HG02938 (cell line): ENCODE data around the gene KRT80.
"Not testable (repeated sequence)": the region's sequence is repeated elsewhere in the genome, so short reads cannot be mapped to it uniquely, and the experiment has no call there.

Experiments used
- ATAC-seq: cut with Tn5 transposase; IDR thresholded peaks from one replicate; pipeline ENCODE4 v1.9.1; 2021; ENCODE audit warnings: mild to moderate bottlenecking, moderate library complexity; ENCODE audit not compliant: unreplicated experiment

KRT80 gene

DNA sequence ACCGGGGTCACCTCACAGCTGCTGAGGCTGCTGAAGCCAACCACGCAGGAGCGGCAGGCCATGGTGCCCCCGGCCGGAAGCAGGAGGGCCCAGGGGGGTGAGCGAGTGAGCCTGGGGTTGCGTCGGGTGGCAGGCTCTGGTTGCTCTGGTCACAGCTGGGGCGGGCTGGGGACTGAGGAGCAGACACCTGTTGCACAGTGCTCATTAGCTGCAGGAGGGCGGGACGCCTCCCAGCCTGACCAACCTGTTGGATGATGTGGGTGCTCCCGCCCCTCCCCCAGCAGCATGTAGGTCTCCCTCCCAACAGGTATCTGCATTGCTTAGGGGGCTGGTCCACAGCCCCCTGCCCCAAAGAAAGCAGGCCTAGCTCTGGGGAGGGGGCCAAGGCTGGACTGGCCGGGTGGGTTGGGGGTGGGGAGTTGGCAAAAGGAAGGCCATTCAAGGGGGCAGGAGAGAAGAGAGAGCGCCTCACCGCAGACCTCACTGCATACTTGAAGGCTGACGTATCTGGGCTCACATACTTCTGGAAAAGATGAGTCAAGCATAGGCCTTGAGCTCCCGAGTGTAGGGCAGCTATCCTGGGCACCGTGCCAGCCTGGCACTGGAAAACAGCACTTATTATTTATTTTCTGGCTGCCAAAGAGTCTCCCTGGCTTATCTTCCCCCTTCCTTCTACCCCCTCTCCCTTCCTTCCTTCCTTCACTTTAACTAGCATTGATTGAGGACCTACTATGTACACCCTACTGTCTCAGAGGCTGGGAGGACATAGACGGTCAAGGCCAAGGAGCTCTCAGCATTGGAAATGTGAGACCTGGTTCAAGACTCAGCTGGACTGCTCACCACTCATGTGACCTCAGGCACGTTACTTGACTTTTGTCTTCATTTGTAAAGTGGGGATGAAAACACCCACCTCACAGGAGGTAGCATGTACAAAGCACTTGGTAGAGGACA, at the start of gene KRT80:
Gene KRT80, minus strand, starts transcription at position 174 of the 951 bp plus-strand sequence. Its CDS starts 112 bp downstream, at position 62.
- no peak for ATAC-seq

DNA sequence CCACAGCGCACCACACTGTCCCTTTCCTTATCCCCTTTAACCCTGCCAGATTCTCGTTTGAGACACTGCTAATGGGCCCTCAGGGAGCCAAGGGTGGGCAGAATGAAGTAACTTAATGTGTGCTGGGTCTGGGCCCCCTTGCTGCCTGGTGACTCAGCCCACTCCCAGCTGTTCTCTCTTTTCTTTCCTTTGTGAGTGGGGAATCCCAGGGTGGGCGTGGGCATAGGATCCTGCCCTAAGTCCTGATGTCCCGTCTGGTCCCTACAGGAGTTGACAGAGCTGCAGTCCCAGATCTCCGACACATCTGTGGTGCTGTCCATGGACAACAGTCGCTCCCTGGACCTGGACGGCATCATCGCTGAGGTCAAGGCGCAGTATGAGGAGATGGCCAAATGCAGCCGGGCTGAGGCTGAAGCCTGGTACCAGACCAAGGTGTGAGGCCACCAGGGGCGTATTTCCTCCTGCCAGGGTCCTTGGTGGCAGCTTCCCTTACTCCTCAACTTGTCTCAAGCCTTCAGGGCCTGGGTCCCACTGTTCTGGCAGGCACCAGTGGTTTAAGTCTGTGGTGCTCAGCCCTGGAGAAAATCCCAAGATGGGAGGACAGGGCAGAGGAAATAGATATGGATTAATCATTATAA, 49.5 kb upstream of the KRT80 start:
- ATAC-seq, result no peak

DNA sequence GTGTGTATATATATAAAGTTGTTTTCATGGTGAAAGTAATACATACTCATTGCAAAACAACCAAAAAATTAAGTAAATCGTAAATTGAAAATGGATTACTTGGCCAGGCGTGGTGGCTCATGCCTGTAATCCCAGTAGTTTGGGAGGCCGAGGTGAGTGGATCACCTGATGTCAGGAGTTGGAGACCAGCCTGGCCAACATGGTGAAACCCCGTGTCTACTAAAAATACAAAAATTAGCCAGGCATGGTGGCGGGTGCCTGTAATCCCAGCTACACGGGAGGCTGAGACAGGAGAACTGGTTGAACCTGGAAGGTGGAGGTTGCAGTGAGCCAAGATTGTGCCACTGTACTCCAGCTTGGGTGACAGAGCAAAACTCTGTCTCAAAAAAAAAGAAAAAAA, 48.4 kb upstream of the KRT80 start:
- ATAC-seq, result not testable (repeated sequence)

DNA sequence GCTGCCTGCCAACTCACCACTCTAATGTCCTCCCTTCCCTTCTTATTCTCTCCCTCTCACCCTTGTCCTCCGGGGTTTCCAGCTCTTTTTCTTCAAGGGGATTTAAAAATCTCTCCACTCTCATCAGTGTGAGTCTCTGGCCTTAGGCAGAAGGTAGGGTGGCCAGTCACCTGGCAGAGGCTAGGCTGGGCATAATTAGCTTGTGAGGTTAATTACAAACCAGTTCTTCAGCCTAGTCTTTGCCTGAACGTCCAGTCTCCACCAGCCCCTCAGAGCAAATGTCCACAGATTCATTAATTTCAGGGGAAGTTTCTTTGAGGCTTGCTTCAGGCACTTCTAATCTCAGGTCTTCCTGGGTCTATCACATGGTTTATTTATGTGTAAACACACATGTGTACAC, 48.0 kb upstream of the KRT80 start:
- ATAC-seq, result no peak

DNA sequence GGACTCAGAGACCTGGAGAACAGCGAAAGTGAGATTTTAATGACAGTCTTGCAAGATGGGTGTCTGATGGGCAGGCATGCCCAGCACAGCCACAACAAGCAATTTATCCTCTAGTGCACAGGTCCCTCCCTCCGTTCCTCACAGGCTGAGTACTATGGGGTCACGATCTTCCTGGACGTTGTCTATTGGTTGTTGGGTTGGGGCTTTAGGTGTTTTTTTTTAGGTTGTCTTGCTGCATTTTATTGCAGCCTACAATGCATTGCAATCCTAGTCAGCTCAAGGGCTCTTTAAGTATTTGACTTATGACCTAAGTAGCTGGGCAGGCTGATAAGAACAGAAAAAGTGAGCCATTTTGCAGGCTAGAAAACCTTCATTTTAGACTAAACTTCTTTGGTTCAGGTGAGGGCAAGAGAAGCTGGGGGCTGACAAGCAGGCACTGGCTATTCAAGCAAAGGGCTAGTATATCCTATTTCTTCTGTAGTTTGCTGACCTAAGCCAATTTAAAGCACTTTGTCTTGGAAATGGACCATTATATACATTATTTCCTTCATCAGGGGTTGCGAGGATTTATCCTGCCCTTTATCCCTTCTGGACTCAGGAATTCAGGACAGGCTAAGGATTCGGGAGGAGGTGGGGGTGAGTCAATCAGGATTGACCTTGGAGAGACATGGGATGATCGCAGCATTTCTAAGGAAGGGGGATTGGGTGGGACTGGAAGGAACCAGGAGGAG, 47.3 kb upstream of the KRT80 start:
- ATAC-seq, result no peak

DNA sequence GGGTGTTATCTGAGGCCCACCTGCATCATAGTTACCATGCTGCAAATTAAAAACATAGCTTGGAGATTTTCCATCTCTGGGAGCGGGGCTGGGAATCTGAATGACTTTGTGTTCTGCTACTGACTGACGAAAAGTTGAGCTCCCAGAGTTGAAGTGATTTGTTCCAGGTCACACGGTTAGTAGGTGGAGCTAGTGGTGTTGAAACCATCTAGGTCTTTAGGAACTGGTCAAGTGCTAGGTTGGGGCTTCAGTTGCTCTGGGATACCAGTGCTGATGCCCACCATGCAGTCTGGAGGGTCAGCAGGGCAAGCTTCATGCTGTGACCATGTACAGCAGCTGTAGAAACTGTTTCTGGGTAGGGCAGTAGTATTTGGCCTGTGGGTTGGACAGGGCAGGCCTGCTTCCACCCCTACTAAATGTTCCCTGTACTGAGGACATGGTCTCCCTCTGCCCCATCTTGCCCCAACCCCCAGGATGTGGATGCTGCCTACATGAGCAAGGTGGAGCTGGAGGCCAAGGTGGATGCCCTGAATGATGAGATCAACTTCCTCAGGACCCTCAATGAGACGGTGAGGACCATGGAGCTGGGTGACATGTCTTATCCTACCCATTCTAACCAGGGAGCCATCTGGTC, 46.5 kb upstream of the KRT80 start:
- no peak for ATAC-seq

DNA sequence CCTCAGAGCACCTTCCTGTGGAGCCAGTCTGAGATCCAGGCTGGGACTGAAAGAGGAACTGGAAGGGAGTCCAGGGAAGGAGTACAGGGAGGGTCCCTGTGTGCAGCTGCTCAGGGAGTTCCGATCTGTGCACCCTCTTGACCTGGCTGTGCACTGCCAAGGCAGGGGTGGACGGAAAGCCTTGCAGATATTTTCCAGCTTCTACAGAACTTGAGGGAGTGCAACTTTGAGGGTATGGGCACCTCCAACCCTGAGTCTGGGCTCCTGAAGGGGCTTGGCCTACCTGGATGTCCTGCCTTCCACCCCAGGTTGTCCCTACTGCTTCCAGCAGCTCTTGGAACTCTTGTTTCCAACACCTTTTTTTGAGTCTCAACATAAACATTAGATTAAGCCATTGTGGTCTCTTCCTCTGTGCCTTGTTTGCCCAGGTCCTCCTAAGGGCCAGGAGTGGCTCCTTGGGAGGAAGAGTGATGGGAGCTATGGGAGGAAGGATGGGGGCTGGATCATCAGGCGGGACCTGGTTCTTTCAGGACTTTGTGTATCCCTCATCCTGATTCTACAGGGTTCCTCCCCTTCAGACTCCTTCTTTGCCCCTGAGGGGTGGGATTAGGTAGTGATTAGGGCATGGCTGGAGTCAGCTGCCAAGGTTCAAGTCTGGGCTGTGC, 44.7 kb upstream of the KRT80 start:
- ATAC-seq, result no peak

DNA sequence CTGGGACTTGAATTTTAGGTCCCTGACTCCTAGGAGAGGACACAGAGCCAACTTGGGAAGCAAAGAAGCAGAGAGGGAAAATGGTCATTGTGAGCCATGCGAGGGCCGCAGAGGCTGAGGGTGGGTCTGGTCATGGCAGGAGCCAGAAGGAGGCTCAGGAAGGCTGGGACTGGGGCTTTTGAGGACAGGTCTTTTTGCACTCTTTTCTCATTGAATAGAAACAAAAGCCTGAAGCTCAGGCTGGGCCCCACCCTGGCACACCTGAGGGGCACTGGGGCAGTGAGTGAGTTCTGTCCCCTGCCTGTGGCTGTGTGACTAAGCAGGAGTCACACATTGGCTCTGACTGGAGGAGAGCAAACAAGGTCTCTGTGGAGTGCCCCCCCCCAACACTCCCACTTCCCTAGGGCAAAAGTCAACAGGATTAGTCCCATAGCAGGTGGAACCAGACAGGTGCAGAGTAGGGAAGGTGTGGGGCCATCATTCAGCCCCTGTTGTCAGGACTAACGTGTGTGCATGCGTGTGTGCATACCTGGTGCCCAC, 44.1 kb upstream of the KRT80 start:
- ATAC-seq, result no peak

DNA sequence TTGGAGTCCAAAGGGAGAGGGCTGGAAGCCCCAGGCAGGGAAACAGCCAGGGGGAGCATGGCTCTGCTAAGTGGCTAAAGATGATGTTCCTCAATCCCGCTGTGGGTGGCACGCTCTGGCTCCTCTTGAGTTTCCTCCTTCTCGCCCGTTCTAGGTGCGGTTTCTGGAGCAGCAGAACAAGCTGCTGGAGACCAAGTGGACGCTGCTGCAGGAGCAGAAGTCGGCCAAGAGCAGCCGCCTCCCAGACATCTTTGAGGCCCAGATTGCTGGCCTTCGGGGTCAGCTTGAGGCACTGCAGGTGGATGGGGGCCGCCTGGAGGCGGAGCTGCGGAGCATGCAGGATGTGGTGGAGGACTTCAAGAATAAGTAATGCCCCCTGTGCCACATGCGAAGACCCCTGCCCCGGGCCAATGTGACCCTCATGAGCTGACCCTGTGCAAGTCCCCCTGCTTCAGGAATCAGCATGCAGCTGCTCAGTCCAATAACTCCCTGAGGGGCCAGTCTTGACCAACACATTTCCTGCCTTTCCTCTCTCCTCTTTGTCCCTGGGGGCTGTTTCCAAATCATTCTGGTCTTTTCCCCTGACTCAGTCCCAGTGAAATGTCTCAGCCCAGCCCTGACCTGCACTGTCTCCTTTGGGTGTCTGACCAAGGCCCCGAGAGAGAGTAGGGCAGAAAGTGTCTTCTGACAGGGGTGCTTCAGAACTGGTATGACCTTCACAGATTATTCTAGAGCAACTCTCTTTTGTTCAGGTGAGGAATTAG, 43.4 kb upstream of the KRT80 start:
- ATAC-seq, result no peak

DNA sequence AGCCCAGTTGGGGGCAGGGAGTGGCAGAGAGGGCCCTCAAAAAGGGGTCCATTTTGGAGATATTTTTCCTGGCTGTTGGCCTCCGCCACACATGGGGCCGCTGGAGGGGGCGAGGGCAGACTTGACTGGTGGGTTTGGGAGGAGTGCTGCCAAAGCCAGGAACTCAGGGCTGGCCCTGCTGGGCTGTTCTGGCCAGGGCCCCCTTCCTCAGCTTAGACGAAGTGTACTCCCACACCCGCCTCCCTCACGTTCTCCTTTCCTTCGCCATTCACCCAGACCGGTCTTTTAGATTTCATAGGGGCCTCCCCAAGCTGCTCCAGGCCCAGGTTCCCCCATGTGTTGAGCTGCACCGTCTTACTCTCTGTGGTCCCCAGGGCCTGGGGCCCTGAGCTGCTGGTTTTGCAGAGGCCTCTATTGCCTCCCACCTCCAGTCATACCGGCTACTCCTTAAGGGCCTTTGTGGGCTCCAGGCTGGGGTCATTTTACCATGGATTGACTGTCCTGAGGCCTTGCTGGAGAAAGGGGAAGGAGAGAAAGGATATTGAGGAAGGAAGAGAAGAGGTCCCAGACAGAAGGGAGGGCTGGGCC, 42.5 kb upstream of the KRT80 start:
- no peak for ATAC-seq

DNA sequence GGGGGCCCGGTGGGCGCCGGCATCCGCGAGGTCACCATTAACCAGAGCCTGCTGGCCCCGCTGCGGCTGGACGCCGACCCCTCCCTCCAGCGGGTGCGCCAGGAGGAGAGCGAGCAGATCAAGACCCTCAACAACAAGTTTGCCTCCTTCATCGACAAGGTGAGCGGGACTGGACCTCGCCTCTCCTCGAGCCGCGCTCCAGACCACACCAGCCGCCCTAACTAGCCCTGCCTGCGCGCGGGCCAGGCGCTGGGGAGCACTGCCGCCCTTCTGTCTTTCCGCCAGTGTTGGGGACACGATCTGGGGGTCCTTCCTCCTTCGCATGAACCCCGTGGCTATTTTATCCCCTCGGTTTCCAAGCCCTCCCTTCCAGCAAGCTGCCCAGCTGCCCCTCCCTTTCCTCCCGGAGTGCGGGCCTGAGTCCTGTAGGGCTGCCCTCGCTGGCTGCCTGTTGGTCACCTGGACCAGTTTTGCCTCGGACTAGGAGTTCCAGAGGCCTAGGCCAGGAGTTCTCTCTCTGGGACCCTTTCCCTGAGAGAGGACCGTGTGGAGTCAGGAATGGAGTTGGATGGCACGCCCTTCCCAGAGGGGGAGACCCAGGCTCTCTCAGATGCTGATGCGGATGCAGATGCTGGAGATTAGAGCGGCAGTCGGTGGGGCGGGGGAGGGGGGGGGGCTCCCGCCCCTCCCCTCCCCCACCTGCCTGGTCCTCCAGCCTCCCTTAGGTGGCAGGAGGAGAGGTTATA, 41.8 kb upstream of the KRT80 start:
- no peak for ATAC-seq

DNA sequence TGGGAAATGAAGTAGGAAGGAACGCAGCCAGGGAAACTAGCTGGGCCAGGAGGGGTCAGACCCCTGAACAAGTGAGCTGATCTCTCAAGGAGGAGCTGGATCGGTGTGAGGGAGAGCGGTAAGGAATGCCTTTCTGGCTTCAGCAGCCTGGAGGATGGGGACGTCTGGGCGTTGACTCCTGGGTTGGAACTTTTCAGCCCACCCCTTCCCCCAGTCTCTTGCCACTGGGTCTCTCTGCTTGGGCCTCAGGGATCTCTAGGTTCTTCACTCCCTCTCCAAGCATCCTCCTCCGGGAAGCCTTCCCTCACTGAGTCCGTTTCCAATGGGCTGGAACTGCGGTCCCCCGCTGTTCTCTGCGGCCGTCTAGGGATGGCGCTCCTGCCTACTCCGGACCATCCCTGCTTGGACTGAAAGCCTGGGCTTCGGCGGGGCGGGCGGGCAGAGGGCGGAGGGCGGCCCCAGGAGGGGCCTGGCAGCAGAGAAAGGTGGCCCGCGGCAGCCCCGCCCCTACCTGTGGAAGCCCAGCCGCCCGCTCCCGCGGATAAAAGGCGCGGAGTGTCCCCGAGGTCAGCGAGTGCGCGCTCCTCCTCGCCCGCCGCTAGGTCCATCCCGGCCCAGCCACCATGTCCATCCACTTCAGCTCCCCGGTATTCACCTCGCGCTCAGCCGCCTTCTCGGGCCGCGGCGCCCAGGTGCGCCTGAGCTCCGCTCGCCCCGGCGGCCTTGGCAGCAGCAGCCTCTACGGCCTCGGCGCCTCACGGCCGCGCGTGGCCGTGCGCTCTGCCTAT, 41.1 kb upstream of the KRT80 start, which contains the start of gene KRT7:
Gene KRT7, plus strand, starts transcription at position 570 of the 788 bp plus-strand sequence. Its CDS starts 54 bp downstream, at position 624.
- ATAC-seq, result no peak

DNA sequence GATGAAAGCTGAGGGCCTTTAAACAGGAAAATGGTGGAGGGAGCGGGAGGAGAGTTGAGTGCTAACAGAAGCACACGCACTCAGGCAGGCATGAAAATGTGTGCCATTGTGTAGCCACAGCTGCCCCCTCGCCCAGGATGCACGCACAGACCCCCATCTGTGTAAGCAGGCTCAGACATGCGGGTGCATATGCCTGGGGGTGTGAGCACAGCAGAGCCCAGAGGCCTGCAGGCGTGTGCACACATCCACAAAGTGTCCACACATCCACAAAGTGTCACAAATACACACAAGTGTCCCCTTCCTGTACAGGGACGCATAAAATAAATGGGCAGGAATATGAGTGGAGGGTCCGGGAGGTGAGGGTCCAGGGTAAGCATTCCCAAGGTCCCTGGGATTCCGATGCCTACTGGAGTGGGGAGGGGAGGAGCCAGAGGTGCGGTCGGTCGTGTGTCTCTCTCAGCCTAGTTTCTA, 40.4 kb upstream of the KRT80 start:
- ATAC-seq, result no peak

DNA sequence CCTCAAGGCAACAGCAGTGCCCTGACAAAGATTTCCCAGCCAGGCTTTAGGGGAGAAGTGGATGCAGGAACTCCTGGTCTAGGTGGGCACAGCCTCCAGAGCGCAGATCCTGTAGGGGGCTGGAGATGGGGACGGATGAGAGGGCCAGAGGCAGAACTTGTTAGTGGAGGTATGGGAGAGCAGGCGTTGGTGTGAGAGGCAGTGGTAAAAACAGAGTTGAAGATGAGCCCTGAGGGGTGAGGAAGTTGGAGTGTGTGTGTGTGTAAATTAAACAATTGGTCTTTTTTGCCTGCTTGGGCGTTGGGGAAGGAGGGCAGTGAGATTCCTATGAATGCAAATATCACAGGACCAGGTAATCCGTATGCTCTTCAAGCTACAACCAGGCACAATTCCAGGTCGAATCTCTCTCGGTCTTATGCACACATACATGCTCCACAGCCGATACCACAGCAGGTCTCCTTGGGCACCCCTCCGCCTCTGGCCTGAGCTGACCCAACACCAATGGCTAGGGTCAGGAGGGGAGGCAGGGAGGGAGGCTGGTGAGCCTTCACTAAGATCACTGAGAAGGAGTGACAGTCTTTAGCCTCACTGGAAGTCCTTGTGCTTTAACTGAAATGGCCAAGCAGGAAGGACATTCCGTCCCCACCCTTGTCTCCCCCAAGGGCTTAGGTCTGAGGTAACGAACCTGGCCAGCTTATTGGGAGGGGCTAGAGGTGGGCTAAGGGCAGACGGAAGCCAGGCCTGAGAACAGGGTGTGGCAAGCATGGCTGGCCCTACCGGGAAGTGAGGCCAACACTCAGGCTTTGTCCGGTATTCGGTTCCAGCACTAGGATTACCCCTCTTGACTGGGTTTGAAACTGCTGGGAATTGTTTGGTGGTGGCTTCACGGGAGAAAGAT, 39.7 kb upstream of the KRT80 start:
- no peak for ATAC-seq

DNA sequence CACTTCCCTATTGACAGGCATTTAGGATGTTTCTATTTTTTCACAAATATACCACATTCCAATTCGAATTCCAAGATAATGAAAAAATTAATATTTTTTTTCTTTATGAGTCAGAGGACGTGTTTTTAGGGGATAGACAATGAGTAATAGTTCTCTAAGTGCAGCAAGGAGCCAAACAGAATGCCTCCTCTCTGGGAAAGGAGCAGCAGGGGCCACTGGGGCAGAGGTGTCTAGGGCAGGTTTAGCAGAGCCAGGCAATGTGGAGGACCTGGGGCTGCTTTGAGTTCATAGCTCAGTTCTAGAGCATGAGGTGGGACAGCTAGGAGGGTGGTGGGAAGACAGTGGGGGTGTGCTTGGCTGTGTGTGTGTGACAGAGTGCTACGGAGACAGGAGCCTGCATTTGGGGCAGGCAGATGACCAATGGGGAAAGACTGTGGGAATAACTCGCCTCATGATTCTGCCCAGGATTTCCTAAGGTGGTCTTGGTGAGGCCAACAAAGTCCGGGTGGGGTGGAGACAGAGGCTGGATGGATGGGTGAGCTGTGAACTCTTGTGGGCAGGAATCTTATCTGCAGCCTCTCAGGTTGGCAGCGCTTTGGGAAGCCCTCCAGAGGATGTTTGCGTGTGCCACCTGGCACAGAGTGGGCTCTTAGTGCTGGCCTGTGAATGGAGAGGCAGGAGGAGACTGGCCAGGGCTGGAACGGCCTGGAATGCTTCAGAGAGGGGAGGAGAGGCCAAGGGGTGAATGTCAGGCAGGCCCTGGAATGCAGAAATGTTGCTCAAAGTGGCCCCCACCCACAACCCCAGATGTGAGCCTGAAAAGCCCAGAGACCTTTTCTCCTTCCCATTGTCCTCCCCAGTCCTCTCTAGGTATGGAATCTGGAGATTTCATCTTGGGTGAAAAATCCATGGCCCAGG, 38.8 kb upstream of the KRT80 start:
- ATAC-seq, result no peak
